DMS53 (cell line): ENCODE results near the gene PPP2CA.
"Not testable (repeated sequence)": the region's sequence is repeated elsewhere in the genome, so short reads cannot be mapped to it uniquely, and the experiment has no call there.

Experiments
- DNase-seq: peaks from one replicate; lab custom pipeline; 2025; lab: John Stamatoyannopoulos, UW

The PPP2CA gene

GRCh38 chr5:134189031-134189430 lies 36.8 kb downstream of the PPP2CA start:
- no peak for DNase-seq

DNA sequence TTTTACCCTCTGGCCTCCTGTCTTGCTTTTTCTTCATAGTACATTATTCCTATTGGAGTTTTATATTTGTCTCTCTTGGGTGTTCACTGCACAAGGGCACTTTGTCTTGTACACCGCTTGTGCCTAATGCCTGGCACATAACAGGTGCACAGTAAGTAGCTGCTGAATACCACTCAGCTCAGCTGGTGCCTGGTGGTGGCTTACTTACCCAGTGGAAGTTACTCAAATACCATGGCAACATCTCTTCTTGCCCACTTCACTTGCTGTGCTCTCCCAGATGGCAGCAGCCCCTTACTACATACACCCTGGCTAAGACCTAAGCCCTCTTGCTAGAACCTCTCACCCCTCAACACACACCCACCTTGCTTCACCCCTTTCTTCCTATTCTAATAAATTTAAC lies 37.8 kb downstream of the PPP2CA start:
- peak; percentile 21 for DNase-seq

GRCh38 chr5:134184155-134185135 lies 41.4 kb downstream of the PPP2CA start:
- peak; percentile 79 for DNase-seq

GRCh38 chr5:134183481-134183880 lies 42.4 kb downstream of the PPP2CA start:
- DNase-seq, result no peak

- DNase-seq, result no peak
These were observed 47.8 kb downstream of the PPP2CA start for GRCh38 chr5:134178096-134178419.

GRCh38 chr5:134177369-134178095 lies 48.3 kb downstream of the PPP2CA start:
- DNase-seq, result peak; percentile 71

DNA sequence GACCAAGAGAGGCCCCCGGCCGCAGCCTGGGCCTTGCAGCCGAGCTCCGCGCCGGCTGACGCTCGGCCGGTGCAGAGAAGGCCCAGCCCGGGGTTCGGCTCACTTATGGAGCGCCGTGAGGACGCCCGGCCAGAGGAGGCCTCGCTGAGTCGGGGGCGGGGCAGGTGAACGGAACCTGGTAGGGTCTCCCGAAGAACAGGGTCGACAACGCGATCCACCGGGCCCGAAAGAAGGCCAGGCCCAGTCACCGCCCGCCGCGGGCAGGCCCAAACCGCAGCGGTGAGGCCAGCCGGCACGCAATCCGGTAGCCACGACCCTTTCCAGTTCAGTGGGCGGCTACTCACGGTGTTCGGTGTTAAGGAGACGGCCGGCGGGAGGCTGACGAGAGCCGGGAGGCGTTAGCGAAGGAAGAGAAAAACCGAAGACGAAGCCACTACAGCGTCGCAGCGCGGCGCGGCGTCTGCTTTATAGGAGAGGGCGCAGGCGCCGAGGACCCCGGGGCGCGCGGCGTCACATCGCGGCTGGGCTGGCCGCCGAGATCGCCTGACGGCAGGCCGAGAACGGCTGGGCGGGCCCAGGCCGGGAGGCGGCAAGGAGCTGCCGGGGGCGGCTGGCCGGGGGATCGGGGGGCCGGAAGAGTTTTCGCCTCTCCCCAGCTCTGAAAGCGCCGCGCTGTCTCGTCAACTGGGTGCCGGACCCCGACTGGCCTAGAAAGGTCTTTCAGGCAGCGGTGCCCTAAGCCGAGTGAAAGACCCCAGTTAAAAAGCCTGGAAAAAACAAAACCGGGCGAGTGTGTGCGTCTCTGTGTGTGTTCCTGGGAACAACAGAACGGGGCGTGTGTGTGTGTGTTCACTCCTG lies 49.1 kb downstream of the PPP2CA start, which contains the start of gene SKP1:
Gene SKP1, minus strand, starts transcription at position 440 of the 858 bp plus-strand sequence. CDS start 2,928 bp downstream, outside the sequence.
- DNase-seq, result peak; percentile 93

- DNase-seq, result peak; percentile 64
These were observed 49.9 kb downstream of the PPP2CA start for GRCh38 chr5:134175921-134176510.

GRCh38 chr5:134174841-134175839 lies 50.7 kb downstream of the PPP2CA start:
- peak; percentile 50 for DNase-seq

DNA sequence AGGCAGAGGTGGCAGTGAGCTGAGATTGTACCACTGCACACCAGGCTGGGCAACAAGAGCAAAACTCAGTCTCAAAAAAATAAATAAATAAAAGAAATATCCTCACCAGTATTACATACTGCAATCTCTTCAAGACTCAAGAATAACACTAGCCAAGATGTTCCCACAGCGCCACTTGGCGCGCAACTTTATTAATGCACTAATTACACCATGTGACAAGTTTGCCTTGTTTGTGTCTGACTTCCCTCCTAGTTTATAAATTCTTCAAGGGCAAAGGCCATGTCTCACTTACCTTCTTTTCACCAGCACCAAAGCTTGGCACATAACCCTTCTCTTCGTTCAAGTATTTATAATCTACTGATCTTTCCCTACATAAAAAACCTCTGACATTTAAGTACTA lies 53.9 kb downstream of the PPP2CA start:
- no peak for DNase-seq

DNA sequence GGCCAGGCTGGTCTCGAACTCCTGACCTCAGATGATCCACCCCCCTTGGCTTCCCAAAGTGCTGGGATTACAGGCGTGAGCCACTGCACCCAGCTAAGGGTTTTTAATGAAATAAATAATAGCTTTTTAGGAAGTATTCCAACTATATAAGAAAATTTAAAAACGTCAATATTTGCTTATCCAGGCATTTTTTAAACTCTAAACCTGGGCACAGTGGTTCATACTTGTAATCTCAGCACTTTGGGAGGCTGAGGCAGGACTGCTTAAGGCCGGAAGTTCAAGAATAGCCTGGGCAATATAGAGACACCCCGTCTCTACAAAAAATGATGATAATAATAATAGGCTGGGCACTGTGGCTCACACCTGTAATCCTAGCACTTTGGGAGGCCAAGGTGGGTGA lies 63.3 kb downstream of the PPP2CA start:
- no peak for DNase-seq

GRCh38 chr5:134161513-134162395 lies 64.1 kb downstream of the PPP2CA start:
- no peak for DNase-seq

DNA sequence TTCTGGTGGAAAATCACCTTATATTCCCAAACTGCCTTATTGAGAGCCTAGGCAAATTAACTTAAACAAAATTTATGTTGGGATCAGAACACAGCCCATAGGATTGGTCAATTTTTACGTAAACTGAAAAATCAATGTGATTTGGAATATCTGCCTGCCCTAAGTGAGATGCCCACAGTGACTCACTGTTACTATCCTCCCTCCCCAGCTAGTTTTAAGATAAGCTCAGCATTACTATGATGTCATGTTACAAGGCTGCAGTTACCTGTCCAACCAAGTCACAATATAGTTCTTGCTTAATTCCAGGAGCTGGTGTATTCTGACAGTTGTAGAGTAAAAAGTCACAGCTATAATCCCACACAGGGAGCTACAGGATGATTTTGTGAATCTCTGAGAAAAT lies 72.2 kb downstream of the PPP2CA start:
- no peak for DNase-seq

DNA sequence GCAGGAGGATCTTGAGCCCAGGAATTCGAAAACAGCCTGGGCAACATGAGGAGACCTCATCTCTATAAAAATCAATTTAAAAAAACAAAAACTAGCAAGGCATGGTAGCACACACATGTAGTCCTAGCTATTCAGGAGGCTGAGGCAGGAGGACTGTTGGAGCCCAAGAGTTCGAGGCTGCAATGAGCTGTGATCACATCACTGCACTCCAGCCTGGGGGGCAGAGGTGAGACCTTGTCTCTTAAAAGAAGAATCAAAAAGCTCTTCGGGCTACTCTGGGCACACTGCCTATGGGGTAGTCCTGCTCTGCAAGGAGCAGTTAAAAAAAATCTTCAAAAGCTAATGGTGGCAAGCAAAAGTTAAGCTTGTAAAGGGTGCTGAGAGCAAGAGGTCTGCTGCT lies 72.6 kb downstream of the PPP2CA start:
- DNase-seq, result no peak

GRCh38 chr5:134152173-134152832 lies 73.6 kb downstream of the PPP2CA start:
- DNase-seq, result not testable (repeated sequence)

- no peak for DNase-seq
These were observed 74.2 kb downstream of the PPP2CA start for GRCh38 chr5:134151723-134152122.

- no peak for DNase-seq
These were observed 76.1 kb downstream of the PPP2CA start for GRCh38 chr5:134149571-134150303.

DNA sequence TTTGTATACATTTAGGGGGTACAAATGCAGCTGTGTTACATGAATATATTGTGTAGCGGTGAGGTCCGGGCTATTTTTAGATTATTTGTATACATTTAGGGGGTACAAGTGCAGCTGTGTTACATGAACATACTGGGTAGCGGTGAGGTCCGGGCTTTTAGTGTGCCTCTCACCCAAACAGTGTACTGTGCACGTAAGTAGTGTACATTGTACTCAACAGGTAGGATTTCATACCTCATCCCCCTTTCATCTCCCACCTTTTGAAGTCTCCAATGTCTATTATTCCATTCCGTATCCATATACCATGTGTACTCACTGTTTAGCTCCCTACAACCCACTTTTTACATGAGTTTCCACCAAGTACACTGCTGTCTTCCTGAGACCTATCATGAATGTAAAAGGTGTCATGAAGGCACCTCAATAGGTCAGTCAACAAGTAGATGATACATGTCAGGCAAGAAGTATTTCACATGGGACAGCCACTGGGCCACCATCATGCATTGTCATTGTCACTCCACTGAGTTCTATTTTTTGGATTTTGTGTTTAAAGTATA lies 76.8 kb downstream of the PPP2CA start:
- no peak for DNase-seq
